Glomerular visceral epithelial cell (primary cell): ENCODE data around the gene DDB1.

ENCODE experiments used
- DNase-seq: peaks from one replicate; pipeline ENCODE4 v3.0.0-alpha.2; 2016; ENCODE audit errors: extremely low spot score

DDB1 gene

GRCh38 chr11:61297341-61297740 lies 35.6 kb downstream of the DDB1 start:
- no peak for DNase-seq

DNA sequence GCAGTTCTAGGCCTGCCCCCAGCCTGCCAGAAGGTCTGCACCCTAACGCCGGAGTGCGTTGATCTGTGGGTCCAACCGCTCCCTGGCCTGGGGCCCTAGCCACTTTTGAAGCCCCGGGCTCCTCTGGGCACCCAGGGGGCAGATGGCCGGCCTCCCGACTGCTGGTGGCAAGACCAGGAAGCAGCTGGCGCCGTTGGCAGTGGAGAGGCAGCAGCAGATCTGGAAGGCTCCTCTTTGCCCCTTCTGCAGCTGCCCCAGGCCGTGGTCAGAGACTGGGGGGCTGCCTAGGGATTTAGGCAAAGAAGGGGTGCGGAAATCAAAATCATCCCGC lies 37.3 kb downstream of the DDB1 start:
- DNase-seq: no peak

DNA sequence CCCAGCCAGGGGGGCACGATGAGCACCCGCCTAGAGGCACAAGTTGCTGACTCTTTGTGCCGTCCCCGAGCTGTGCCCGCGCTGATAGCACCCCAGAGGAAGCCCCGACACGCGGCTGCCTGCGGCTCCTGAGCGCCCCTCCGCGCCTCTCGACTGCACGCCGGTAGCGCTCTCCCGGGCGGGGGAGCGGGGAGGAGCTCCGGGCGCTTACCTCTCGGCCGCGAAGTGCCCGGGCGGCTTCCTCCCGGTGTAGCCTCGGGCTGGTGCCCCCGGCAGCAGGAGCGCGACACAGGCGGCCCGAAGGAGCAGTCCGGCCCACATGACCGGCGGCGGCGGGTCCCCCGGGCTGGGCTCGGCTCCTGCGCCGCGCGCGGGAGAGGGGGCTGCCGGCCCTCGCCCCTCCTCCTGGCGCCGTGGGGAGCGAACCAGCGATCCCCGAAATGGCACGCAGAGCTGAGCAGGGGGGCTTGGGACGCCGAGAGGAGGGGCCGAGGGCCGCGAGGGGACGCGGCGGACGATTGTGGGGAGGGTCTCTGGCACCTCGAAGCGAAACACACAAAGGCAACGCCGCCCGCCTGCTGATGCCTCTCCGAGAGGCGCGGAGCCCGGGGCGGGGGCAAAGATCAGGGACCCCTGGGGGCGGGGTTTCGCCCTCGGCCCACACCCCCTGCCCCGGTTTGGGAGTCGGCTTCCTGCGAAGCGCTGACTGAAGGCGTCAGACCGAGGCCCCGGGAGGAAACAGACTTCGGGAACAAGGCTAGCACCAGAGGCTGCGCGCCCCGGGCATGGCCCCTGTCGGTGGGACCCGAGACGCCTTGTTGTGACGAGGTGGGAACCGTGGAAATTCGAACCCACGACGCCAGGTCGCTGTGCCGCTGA lies 37.9 kb downstream of the DDB1 start, which contains the start of gene VWCE:
VWCE (minus strand) TSS at position 600 of the 879 bp plus-strand sequence; CDS start at position 321, 279 bp downstream.
- peak; percentile 52 for DNase-seq

DNA sequence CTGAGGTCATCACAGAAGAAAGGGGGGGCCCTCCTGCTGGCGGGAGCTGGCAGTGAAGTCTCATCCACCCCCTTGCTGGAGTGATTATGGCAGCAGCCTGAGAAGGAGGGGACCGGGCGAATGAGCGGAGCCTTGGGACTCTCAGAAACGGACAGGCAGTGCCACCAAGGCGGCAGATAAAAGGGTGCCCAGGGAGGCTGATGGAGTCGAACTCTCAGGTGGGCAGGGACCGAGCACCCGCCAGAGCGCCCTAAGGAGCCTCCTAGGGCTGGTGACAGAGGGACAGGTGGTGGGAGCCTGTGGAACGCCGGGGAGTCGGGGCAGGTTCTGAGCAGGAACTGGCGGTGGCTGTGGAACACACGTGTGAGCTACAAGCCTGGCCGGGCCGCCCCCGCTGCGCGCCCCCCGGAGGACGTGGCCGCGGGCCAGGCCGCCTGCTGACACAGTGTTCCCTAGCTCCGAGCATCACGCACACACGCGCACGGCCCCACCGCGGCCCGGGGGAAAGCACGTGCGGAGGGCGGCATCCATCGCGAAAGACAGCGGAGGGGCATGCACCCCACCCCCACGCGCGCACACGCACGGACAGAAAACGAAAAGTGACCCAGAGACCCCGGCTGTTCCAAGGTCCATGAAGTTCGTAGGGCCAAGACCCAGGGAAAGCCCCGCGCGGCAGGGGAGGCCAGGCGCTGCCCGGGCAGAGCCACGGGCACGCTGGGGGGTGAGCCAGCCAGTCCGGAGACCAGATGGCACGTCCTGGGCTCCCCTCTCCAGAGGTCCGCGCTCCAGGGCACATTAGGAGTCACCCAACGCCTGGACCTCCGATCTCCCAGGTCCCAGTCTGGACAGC lies 38.8 kb downstream of the DDB1 start:
- DNase-seq: peak; percentile 45

DNA sequence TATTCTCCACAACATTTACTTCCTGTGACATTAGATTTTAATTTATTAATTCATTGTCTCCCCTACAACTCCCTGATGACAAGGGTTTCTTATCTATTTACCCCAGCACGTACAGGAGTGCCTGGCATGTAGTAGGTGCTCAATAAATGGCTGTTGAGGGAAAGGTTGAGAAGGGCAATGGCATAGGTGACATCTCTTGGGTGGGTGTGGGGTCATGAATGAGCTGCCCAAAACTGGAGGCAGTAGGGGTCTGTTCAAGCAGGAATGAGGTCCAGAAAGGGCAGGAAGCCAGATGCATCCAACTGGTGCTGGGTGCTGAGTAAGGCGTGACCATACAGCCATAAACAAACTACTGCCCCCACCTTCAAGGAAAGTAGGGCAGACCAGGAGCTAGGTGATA lies 40.5 kb downstream of the DDB1 start:
- no peak for DNase-seq

- no peak for DNase-seq
Measured at GRCh38 chr11:61290905-61291690, 41.8 kb downstream of the DDB1 start.

DNA sequence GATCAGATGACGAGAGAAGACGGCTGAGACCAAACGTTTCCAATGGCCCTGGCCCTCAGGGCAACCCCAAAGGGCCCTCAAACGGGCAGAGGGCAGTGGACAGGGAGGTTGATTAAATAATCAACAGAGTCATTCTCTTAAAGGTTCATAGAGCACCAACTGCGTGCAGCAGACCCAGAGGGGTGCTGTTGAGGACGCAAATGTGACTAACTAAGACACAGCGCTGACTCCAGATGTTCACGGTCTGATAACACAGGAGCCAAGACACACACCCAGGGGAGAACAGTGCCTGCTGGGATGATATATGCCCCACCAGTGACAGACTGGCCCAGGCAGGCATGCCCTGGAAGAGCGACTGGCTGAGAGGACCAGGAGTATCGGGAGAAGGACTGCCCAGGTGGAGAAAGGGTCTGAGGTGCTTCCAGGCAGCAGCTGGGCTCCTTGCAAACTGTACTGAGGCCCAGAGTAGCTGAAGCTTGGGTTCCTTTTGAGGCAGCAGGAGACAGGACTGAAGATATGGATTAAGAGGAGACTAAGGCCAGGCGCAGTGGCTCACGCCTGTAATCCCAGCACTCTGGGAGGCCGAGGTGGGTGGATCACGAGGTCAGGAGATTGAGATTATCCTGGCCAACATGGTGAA lies 45.4 kb downstream of the DDB1 start:
- DNase-seq: no peak

DNA sequence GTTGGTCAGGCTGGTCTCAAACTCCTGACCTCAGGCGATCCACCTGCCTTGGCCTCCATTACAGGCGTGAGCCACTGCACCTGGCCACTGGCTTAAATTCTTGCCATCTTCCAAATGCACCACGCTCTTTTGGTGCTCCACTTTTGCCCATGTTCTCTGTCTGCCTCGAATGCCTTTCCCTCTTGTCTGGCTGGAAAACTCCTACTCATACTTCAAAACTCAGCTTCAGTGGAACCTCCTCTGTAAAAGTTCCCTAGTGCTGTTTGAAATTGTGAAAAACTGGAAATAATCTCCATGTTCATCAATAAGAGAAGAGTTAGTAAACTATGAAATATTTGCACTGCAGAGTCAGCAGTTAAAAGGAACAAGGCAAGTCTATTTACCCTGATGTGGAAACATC lies 49.3 kb downstream of the DDB1 start:
- DNase-seq: no peak

- no peak for DNase-seq
Measured at GRCh38 chr11:61281581-61282250, 51.2 kb downstream of the DDB1 start.

GRCh38 chr11:61280883-61281580 lies 51.9 kb downstream of the DDB1 start:
- no peak for DNase-seq

DNA sequence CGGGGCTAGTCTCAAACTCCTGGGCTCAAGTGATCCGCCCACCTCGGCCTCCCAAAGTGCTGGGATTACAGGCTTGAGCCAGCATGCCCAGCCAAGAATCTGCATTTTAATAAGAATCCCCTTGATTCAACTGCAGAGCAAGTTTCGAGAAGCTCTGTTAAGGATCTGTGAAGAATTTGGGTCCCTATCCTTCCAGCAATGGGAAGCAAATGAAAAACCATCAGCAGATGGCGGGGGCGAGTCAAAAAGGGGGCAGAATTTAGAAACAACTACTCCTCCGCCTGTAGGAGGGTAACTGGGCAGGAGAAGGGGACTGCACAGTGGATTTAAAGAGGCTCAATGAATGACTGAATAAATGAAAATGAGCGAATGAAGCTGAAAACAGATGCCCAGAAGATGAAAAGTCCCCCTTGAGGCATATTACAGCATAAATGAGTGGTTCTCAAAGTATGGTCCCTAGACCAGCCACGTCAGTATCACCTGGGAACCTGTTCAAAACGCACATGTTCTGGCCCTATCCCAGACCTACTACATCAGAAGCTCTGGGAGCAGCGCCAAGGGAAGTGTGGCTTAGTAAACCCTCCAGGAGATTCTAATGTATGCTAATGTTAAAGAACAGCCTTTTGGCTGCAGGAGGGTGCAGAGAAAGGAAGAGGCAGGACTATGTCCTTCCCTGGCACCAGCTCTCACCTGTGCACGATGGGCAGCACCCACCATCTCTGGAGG lies 52.8 kb downstream of the DDB1 start:
- no peak for DNase-seq

DNA sequence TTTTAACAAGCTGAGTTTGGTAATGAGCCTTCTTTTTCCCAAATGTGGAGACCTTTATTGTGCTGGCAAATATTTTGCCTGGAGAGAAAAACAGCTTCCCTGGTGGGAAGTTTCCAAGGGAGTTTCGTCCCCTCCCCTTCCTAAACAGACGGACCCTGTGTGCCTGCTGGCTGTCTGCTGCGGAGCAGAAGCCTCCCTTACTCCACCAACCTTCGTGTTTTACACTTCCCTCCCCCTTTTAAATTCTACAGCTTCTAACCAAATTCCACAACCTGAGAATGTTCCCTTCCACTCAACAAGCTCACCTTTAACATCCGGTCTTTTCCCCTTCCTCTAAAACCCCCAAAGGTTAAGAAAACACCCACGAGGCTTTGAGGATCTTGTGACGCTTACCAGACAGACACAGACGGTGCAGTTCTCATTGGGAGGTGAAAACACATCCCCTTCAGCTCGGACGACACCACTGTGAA lies 54.9 kb downstream of the DDB1 start:
- DNase-seq: no peak

- DNase-seq: no peak
Measured at GRCh38 chr11:61277186-61278000, 55.5 kb downstream of the DDB1 start.

GRCh38 chr11:61275191-61275590 lies 57.7 kb downstream of the DDB1 start:
- no peak for DNase-seq

- no peak for DNase-seq
Measured at GRCh38 chr11:61274084-61274483, 58.8 kb downstream of the DDB1 start.

GRCh38 chr11:61273178-61274078 lies 59.5 kb downstream of the DDB1 start:
- no peak for DNase-seq

DNA sequence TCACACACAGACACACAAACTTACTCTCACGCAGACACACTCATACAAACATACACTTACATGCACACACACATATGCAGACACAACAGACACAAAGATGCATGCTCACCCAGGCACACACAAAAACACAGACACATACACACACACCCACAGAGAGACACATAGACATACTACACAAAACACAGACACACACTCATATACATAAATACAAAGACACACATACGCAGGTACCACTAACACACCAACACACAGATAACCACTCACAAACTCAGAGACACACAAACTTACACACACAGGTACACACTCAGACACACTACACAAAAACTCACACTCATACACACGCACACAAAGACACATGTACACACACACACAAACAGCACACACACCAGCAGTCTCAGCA lies 60.2 kb downstream of the DDB1 start:
- no peak for DNase-seq
